ENCODE data around the gene AP2A1.
"Not testable (repeated sequence)": the region's sequence is repeated elsewhere in the genome, so short reads cannot be mapped to it uniquely, and the experiment has no call there.

The AP2A1 gene

DNA sequence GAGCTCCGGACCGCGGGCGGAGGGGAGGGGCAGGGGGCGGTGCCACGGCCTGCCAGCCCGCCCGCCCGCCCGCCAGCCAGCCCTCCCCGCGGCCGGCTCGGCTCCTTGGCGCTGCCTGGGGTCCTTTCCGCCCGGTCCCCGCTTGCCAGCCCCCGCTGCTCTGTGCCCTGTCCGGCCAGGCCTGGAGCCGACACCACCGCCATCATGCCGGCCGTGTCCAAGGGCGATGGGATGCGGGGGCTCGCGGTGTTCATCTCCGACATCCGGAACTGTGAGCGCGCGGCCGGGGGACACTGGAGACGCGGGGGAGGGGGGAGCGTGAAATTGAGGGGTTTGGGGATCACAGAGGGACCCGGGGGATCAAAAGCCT lies at the start of gene AP2A1:
TSS of gene AP2A1 (plus strand) at position 72 of the 370 bp plus-strand sequence. CDS start at position 205, 133 bp downstream.
- H3K4me3 Mint-ChIP-seq, result peak within 1 kb of the TSS; percentile 93
- H3K27me3 Mint-ChIP-seq, result no peaks in the 10 kb centered on the region
- no peaks in the 10 kb centered on the region for H3K36me3 Mint-ChIP-seq
- peaks cover 40% of the 10 kb centered on the region for H3K4me1 Mint-ChIP-seq (ENCODE audit: low read depth)
- no peaks in the 10 kb centered on the region for H3K9me3 Mint-ChIP-seq (ENCODE audit: low read depth)
- H3K27ac Mint-ChIP-seq, result peak within 1 kb of the TSS; percentile 93

DNA sequence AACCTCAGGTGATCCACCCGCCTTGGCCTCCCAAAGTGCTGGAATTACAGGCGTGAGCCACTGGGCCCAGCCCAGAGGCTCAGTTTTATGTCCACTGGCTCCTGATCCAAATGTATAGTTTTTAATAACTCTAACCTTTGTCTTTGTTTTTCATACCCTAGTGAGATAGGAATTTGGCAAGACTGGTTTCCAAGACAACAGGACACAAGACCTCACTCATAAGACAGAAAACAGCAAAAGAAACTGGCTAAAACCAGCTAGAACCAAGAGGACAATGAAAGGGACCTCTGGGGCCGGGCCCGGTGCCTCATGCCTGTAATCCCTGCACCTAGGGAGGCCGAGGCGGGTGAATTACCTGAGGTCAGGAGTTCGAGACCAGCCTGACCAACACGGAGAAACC lies 48.3 kb upstream of the AP2A1 start:
- no peaks in the 10 kb centered on the region for H3K9me3 Mint-ChIP-seq (ENCODE audit: low read depth)
- H3K27me3 Mint-ChIP-seq, result no peaks in the 10 kb centered on the region
- H3K4me1 Mint-ChIP-seq (ENCODE audit: low read depth), result peaks cover 14% of the 10 kb centered on the region
- H3K27ac Mint-ChIP-seq, result no peak overlapping the region
- peaks cover 6% of the 10 kb centered on the region for H3K36me3 Mint-ChIP-seq
- peak overlapping the region; percentile 96 for H3K4me3 Mint-ChIP-seq

DNA sequence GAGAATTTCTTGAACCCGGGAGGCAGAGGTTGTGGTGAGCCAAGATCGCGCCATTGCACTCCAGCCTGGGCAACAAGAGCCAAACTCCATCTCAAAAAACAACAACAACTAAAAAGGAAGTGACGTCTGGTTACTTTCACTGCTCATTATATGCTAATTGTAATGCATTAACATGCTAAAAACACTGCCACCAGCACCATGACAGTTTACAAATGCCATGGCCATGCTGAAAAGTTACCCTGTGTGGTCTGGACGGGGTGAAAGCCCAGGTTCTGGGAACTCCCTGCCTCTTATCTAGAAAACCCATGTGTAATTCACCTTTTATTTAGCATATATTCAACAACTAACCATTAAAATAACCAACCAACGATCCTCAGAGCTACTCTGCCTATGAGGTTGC lies 47.8 kb upstream of the AP2A1 start:
- Mint-ChIP-seq H3K27ac (peak overlapping the region; percentile 22), H3K4me1 (ENCODE audit: low read depth) (peaks cover 14% of the 10 kb centered on the region)

DNA sequence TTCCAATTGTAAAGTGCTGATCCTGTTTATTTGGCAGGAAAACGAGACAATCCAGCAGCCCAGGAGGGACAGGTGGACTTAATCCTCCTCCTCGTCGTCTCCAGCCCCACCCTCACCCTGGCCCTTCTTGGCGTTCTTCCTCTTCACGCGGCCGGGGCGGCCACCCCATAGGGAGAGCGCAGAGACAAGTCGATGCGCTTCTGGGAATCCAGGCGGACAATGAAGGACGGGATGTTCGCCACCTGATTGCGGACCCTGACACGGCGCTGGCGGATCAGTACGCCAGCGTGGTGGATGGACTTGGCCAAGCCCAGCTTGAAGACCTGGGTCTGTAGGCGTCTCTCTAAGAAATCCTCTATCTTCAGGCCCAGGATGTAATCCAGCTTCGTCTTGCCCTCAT lies 47.4 kb upstream of the AP2A1 start:
- H3K4me3 Mint-ChIP-seq, result peak overlapping the region; percentile 54
- not testable (repeated sequence) for H3K27me3 Mint-ChIP-seq; H3K9me3 Mint-ChIP-seq (ENCODE audit: low read depth); H3K36me3 Mint-ChIP-seq
- H3K4me1 Mint-ChIP-seq (ENCODE audit: low read depth), result peaks cover 14% of the 10 kb centered on the region
- peak overlapping the region; percentile 22 for H3K27ac Mint-ChIP-seq

More for the DNA sequence above, 47.8 kb upstream of the AP2A1 start:
- Mint-ChIP-seq H3K36me3 (peaks cover 6% of the 10 kb centered on the region), H3K9me3 (ENCODE audit: low read depth) (no peaks in the 10 kb centered on the region), H3K27me3 (no peaks in the 10 kb centered on the region), H3K4me3 (peak overlapping the region; percentile 54)

DNA sequence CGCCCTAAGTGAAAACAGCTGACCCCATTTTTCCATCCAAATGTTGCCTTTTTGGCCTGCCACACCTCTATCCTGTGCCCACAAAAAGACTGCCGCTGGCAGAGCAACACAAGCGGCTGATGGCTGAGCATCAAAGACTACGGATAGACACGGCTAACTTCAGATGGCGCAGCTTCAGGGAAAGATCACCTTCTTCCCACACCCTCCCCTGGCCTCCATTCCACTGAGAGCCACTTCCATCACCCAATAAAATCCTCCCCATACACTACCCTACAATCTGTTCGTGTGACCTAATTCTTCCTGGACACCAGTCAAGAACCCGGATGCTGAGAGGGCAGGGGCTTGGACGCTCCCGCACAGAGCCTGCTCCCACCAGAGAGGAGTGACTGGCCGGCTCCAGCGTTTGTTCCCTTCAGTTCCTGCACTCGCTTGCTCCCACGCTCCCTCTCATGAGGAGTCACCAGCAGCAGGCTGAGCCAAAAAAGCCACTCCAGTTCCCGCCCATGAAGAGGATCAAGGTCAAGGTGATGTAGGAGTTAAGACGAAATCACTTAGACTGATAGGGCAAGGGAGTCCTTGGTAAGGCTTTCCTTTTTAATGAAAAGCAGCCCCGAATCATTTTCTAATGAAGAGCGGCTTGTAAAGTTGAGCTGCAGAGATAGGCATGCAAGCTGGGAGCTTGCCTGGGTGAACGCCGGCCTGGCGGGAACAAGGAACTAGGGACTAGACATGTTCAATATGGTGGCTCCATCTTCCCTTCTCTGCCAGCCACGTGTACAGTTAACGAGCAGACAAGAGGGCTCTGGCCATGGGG lies 39.4 kb upstream of the AP2A1 start:
- Mint-ChIP-seq H3K4me3 (no peak overlapping the region), H3K27me3 (no peaks in the 10 kb centered on the region), H3K9me3 (ENCODE audit: low read depth) (no peaks in the 10 kb centered on the region), H3K4me1 (ENCODE audit: low read depth) (no peaks in the 10 kb centered on the region), H3K36me3 (peaks cover 4% of the 10 kb centered on the region), H3K27ac (no peak overlapping the region)

GRCh38 chr19:49730166-49730565 lies 36.6 kb upstream of the AP2A1 start:
- Mint-ChIP-seq H3K4me1 (ENCODE audit: low read depth) (no peaks in the 10 kb centered on the region), H3K27ac (no peak overlapping the region), H3K36me3 (no peaks in the 10 kb centered on the region), H3K4me3 (no peak overlapping the region), H3K27me3 (no peaks in the 10 kb centered on the region), H3K9me3 (ENCODE audit: low read depth) (no peaks in the 10 kb centered on the region)

GRCh38 chr19:49738268-49738667 lies 28.5 kb upstream of the AP2A1 start:
- no peak overlapping the region for H3K27ac Mint-ChIP-seq
- peaks cover 5% of the 10 kb centered on the region for H3K4me1 Mint-ChIP-seq (ENCODE audit: low read depth)
- no peak overlapping the region for H3K4me3 Mint-ChIP-seq
- H3K27me3 Mint-ChIP-seq, result no peaks in the 10 kb centered on the region
- no peaks in the 10 kb centered on the region for H3K9me3 Mint-ChIP-seq (ENCODE audit: low read depth)
- no peaks in the 10 kb centered on the region for H3K36me3 Mint-ChIP-seq

- no peaks in the 10 kb centered on the region for H3K9me3 Mint-ChIP-seq (ENCODE audit: low read depth)
- peaks cover 5% of the 10 kb centered on the region for H3K4me1 Mint-ChIP-seq (ENCODE audit: low read depth)
- H3K27me3 Mint-ChIP-seq, result no peaks in the 10 kb centered on the region
- no peaks in the 10 kb centered on the region for H3K36me3 Mint-ChIP-seq
- no peak overlapping the region for H3K27ac Mint-ChIP-seq
- no peak overlapping the region for H3K4me3 Mint-ChIP-seq
Measured at GRCh38 chr19:49739098-49739497, 27.7 kb upstream of the AP2A1 start.

DNA sequence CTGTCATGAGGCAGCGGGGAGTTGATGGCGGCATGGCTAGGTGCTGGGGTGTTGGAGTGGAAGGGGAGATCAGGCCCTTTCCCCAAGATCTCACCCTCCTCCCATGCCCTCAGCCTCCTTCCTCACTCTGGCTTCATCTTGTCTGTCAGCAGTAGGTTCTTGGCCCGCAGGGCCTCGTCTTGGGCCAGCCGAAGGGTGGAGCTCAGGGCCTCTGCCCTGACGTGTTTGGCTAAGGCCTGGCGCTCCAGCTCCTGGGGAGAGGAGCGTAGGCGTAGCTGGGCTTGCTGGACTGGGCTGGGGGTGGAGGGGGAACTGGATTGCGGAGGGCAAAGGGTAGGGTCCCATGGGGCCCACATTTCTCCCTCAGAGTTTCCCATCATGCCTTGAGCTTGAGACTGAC lies 26.9 kb upstream of the AP2A1 start:
- H3K27ac Mint-ChIP-seq, result no peak overlapping the region
- H3K27me3 Mint-ChIP-seq, result no peaks in the 10 kb centered on the region
- no peaks in the 10 kb centered on the region for H3K9me3 Mint-ChIP-seq (ENCODE audit: low read depth)
- H3K36me3 Mint-ChIP-seq, result no peaks in the 10 kb centered on the region
- H3K4me1 Mint-ChIP-seq (ENCODE audit: low read depth), result peaks cover 5% of the 10 kb centered on the region
- no peak overlapping the region for H3K4me3 Mint-ChIP-seq

DNA sequence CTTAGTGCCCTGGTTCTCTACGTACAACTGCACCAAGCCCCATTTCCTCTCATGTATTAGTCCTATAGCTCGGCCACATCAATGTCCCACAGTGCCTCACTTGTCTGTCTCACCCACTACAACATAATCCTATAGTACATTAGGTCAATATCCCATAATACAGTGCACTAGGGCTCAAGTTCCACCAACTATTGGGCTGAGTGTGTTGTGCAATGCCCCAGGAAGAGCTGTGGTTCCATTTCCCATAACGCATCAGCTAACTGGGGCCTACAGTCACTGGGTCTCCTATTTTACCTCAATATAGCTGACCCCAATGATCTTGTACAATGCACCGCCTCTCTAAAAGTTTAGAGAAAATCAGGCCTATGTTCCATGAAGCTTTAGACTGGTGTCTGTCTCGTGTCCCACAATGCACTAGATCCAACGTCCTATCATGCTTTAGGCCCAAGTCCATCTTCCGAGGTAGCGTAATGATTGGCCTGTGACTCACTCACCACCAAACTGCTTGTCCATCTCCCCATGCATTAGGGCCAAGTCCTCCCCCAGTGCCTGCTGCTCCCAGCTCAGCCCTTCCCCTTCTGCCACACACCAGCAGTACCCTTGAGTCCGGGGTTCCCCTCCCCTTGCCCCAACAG lies 25.5 kb upstream of the AP2A1 start:
- no peaks in the 10 kb centered on the region for H3K36me3 Mint-ChIP-seq
- H3K4me3 Mint-ChIP-seq, result no peak overlapping the region
- no peaks in the 10 kb centered on the region for H3K27me3 Mint-ChIP-seq
- no peaks in the 10 kb centered on the region for H3K9me3 Mint-ChIP-seq (ENCODE audit: low read depth)
- peaks cover 7% of the 10 kb centered on the region for H3K4me1 Mint-ChIP-seq (ENCODE audit: low read depth)
- no peak overlapping the region for H3K27ac Mint-ChIP-seq

DNA sequence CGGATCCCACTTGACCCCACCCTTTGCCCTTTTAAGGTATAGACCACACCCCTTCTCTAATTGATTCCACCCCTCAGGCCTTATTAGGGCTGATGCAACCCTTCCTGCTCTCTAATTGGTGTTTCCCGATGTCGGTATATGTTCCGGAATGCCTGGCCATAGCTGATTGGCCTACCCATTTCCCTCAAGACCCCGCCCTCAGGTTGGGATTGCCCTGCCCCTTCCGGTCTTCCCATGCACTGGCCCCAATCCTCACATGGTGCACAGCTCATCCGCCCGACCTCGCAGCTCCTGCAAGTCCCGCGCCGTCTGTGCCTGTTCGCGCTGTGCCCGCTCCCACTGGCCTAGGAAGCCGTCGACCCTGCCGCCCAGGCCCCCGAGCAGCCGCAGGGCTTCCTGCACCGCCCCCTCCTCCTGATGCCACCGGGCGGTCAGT lies 21.8 kb upstream of the AP2A1 start:
- H3K36me3 Mint-ChIP-seq, result no peaks in the 10 kb centered on the region
- H3K27me3 Mint-ChIP-seq, result no peaks in the 10 kb centered on the region
- no peaks in the 10 kb centered on the region for H3K9me3 Mint-ChIP-seq (ENCODE audit: low read depth)
- no peak overlapping the region for H3K27ac Mint-ChIP-seq
- H3K4me1 Mint-ChIP-seq (ENCODE audit: low read depth), result peaks cover 2% of the 10 kb centered on the region
- no peak overlapping the region for H3K4me3 Mint-ChIP-seq

DNA sequence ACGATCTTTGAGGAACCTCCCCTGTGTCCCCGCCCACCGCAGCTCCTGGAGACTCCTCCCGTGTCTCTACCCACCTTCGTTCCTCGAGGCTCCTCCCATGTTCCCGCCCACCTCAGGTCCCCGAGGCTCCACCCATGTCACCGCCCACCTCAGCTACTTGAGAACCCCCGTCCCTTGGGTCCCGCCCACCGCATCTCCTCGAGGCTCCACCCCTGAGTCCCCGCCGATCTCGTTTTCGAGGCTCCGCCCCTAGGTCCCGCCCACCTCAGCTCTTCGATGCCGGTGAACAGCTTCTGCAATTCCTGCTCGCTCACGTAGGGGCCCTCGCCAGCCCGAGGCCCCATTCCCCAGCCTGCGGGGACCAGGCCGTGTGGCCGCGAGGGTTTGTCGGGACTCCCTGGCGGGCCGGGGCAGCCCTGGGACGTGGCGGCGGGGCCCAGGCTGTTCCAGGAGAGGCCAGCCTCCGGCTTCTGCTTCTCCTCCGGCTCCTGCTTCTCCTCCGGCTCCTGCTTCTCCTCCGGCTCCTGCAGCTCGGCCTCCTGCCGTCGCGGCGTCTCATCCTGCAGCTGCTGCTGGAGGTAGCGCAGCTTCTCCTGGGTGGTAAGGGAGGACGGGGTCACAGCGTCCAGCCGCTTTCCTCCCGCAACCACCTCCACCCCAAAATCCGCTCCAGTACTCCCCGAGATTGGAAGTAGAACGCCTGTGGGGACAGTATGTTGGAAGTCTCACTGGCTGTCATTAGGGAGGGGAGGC lies 20.4 kb upstream of the AP2A1 start:
- Mint-ChIP-seq H3K36me3 (no peaks in the 10 kb centered on the region), H3K9me3 (ENCODE audit: low read depth) (no peaks in the 10 kb centered on the region), H3K4me1 (ENCODE audit: low read depth) (peaks cover 2% of the 10 kb centered on the region), H3K4me3 (no peak overlapping the region), H3K27me3 (no peaks in the 10 kb centered on the region), H3K27ac (no peak overlapping the region)

- Mint-ChIP-seq H3K27me3 (no peaks in the 10 kb centered on the region), H3K36me3 (no peaks in the 10 kb centered on the region), H3K4me1 (ENCODE audit: low read depth) (peaks cover 2% of the 10 kb centered on the region), H3K4me3 (no peak overlapping the region), H3K27ac (no peak overlapping the region), H3K9me3 (ENCODE audit: low read depth) (no peaks in the 10 kb centered on the region)
Measured at GRCh38 chr19:49749055-49749716, 17.6 kb upstream of the AP2A1 start.

- Mint-ChIP-seq H3K36me3 (no peaks in the 10 kb centered on the region), H3K9me3 (ENCODE audit: low read depth) (no peaks in the 10 kb centered on the region), H3K27ac (no peak overlapping the region), H3K27me3 (no peaks in the 10 kb centered on the region), H3K4me1 (ENCODE audit: low read depth) (peaks cover 2% of the 10 kb centered on the region), H3K4me3 (no peak overlapping the region)
Measured at GRCh38 chr19:49749771-49750170, 17.0 kb upstream of the AP2A1 start.

GRCh38 chr19:49752701-49753100 lies 14.1 kb upstream of the AP2A1 start:
- Mint-ChIP-seq H3K27me3 (no peaks in the 10 kb centered on the region), H3K4me1 (ENCODE audit: low read depth) (no peaks in the 10 kb centered on the region), H3K4me3 (no peak overlapping the region), H3K27ac (no peak overlapping the region), H3K36me3 (no peaks in the 10 kb centered on the region), H3K9me3 (ENCODE audit: low read depth) (no peaks in the 10 kb centered on the region)

Measured in activated naive CD8-positive, alpha-beta T cell (primary cell).